Hindlimb muscle (tissue), 1 donor: ENCODE measurements around the gene PEAK3. TPM values are rescaled to one million over a fixed set of nuclear protein-coding genes. Genes with fewer than 3 reads are reported as not detected.

Source experiments
- DNase-seq: peaks from one replicate; pipeline ENCODE4 v3.0.0-alpha.2; 2013
- polyA plus RNA-seq: library from polyadenylated mRNA; unstranded; fragments of 120-200 nt; gene quantifications from one replicate; pipeline ENCODE4 v1.2.1, GENCODE V29; 2013; ENCODE audit not compliant: insufficient read length

Gene PEAK3
- polyA plus RNA-seq, 1 donor = not detected

DNA sequence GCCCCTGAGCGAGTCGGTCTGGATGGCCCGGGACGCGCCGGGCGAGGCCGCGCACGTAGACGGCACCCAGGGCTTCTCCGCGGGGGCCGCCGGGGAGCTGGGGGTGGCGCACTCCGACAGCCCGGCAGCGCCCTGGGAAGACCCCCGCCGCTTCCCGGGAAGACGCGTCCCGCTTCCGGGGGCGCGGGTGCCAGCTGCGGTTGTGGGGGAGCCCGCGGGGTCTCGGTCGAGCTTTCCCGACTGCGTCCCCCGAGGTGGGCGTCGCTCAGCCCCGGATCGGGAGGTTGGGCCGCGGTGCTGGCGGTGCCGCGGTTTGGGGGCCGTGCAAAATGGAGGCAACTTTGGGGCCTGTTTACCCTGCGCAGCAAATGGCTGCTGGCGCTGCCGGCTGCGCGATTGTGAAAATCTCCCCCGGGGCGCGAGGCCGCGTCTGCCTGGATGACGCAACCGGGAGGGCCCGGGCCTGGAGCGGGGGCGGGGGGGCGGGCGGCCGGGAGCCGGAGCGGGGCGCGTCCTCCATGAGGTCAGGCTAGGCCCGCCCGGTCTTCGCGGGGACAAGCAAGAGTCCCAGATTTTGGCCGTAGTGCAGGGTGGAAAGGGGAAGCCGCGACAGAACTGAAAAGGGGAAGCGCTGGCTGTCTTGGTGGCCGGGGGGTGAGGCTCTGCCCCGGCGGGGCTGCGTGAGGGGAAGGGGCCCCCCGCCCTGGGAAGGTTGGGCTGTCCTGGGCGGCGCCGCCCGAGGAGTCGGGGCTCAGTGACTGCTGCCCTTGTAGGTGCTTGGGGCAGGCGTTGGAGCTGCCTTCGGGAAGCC is 11.3 kb downstream of the PEAK3 start:
- peak; percentile 89 for DNase-seq

DNA sequence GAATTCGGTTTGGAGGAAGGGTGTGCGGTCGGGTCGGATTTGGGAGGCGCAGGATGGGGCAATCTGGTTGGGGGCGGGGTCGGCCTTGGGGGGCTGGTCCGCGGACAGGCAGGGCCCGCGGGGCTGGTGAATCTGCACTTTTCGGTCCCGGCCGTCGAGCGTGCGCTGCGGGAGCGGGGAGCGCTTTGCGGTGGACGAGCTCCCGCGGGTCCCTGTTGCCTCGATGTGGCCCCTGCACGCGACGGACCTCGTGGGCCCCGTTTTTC is 11.9 kb downstream of the PEAK3 start:
- no peak for DNase-seq

DNA sequence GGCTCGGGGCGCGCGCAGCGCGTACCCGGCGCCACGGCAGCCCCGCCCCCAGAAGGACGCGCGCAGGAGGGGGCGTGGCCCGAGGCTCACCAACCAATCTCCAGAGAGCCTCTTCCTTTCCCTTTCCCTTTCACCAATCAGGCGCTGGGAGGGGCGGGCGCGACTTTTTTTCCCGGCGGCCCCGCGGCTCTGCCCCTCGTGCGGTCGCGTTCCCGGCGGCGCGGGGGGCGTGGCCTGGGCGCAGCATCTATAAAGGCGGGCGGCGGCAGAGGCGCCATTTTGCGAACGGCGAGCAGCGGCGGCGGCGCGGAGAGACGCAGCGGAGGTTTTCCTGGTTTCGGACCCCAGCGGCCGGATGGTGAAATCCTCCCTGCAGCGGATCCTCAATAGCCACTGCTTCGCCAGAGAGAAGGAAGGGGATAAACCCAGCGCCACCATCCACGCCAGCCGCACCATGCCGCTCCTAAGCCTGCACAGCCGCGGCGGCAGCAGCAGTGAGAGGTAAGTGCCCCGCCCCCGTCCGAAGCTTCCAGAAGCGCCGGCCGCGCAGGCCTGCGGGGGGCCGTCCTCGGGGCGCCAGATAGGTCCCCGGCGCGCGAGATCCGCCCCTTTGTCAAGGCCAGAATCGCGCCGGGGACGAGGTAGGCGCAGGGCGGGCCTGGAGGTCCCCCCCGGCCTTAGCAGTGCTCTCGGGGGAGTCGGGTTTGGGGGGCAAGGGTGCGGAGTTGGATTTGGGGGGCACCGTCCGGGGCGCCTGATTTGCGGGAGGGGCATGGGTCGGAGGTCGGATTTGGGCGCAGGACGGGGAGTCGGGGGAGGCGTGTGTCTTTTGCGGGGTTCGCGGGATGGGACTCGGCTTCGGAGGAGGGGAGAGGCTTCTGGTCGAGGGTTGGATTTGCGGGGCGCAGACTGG is 12.5 kb downstream of the PEAK3 start:
- DNase-seq = peak; percentile 97

DNA sequence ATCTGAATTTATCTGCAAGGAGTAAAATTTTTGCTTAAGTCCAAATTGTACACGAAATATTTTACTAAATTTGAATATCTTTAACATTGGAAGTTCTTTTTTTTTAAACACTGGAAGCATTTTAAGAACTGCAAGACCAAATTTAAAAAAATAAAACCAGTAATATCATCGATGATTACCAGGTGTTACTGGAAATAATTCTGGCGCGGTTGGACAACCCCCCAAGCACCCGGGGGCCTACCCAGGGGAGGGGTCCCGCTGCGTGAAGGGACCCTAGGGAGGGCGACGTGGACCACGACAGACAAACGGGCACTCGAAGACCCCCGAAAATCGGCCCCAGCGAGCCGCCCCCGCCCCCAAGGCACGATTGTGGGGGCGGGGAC is 13.1 kb downstream of the PEAK3 start:
- DNase-seq = no peak

DNA sequence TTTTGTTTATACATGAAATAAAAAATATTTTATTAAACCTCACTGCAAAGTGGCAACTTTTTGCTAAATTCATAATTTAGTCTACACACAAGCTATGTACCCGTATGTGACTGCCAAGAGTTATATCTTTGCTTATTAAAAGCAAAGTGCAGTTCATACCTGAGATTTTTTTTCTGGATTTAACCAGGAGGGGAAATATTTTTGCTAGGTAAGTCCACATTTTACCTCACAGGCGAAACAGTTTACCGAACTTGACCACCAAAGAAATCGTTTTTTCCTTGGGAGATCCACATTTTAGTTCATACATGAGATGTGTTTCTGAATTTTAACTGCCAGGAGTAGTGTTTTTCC is 13.5 kb downstream of the PEAK3 start:
- no peak for DNase-seq

DNA sequence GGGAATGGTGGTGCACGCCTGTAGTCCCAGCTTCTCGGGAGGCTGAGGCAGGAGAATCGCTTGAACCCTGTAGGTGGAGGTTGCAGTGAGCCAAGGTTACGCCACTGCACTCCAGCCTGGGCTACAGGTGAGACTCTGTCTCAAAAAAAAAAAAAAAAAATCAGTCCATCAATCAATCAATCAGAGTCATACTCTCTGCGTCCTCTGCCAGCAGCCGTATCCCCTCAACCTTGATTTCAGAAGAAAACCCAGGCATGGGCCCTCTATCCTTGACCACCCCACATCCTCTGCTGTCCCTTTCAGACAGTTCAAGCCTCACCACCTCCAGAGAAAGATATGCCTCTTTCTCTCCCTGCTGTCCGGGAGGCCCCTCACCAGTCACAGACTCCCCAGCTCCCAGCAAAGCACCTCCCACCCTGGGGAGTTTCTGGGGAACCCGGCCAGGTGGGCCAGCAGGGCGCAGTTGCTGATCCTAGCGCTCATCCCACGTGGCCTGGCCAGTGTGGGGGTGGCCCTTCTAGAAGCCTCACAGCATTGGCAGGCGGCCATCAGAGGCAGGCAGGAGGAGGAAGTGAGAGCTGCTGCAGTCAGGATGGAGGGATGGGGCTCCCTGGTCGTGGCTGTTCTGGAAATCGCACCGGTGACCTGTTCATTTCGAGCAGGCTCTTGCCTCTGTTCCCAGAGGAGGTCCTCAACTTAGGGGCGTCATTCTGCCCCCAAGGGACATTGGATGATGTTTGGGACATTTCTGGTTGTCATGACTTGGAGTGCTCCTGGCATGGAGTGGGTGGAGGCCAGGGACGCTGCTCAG is 15.6 kb downstream of the PEAK3 start:
- DNase-seq = peak; percentile 69

DNA sequence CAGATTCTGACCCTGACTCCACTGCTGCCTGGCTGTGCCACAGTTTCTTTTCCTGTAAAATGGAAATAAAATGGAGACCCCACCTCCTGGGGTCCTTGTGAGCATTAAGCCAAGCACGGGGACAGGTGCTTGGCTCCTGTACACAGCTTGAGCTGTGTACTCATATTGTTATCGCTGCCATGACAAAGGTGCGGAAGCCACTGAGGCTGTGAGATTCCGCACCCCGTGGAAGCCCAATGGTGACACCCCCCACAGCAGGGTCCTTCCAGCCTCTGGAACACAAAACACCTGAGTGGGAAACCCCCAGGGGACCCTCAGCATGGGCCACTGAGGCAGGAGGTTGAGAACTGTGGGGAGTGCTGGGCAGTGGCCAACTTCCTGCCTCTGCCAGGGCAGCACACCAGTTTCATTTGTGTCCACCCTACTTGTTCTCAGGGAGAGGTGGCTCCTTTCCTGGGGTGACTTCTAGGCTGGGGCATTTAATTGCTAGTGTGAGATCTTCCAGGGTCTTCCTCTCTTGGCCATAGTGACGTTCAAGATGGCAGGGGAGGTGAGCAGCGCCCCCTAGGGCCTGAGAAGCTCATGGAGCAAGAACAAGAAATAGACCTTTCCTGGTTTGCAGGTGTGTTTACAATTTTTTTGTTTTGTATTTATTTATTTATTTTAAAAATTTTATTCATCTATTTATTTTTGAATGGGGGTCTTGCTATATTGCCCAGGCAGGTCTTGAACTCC is 20.4 kb downstream of the PEAK3 start:
- no peak for DNase-seq

DNA sequence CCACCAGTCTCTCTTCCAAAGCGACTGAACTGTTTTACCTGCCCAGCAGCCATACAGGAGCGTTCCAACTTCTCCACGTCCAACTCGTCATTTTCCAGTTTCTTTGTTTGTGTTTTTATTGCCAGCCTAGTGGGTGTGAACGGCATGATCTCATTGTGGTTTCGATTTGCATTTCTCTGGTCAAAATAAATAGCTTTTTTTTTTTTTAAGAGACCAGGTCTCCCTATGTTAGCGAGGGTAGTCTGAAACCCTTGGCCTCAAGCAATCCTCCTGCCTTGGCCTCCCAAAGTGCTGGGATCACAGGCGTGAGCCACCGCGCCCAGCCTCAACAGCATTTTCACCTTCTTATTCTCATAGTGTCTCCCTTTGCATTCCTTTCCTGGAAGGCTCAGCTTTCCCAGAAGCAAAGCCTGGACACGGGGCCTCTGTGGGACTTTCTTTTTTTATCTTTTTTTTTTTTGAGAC is 21.6 kb downstream of the PEAK3 start:
- no peak for DNase-seq

DNA sequence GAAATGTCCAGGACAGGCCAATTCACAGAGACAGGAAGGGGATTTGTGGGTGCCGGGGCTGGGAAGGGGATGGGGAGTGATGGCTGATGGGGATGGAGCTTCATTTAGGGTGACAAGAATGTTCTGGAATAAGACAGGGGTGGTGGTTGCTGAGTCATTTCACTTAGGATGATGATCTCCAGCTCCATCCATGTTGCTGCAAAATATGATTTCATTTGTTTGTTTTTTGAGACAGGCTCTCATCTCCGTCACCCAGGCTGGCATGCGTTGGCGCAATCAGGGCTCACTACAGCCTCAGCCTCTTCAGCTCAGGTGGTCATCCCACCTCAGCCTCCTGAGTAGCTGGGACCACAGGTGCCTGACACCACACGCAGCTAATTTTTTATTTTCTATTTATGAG is 22.6 kb downstream of the PEAK3 start:
- DNase-seq = no peak

DNA sequence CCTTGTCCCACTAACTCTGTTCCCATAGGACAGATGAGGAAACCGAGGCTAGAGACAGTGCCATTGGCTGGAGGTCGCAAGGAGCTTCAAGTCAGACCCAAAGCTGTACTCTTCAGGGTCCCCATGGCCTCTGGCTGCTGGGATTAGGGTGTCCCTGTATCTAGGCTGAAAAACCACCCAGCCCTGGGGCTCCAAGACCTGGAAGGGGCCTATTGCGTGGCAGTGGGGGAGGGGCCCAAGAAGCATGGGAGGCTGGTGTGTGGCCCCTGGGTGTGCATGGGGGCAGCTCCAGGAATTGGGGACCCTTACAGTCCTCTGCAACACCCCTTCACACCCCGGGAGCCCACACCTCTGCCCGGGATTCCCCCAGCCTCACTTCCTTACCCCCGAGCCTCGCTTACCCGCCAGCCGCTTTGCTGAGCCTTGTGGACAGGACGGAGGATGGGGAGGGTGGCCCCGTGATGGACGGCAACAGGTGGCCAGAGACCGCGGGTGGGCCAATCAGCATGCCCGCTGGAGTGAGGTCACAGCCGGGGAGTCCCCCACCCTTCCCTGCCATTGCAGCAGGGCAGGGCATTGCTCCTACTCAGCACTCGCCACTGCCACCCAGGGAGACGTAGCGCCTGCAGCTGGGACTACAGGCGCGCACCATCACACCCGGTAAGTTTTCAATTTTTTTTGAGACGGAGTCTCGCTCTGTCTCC is 25.8 kb downstream of the PEAK3 start, which contains the start of gene JSRP1:
JSRP1 (minus strand) TSS at position 436 of the 704 bp plus-strand sequence. CDS start 1,103 bp downstream, outside the sequence.
- no peak for DNase-seq

DNA sequence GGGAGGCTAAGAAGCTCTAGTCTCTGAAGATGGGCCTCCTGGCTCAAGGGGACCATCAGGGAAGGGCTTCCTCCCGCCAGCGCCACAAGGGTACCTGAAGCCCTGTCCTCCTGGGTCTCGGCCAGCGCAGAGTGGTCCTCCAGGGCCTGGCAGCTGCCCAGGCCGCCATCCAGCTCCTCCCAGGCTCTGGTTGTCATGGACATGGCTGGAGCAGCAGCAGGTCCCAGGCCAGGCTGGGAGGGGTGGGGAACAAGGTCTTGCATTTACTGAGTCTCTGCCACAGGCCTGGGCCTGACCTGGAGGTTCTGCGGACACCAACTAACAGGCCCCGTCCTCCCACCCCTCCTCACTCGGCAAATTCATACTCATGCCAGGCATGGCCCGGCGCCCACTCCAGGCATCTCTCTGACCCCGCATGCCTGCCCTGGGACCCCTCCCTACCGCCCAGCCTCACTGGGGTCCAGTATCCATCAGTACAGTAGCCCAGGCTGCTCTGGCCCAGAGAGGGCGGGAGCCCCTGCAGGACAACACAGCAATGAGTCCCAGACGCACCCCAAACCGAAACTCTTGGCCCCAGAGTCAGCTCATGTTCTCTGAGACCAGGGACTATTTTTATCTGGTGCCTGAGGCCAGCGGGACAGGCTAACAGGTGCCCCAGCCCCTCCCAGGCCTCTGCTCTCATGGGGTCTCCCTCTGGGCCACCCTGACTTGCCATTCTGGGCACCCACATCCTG is 26.7 kb downstream of the PEAK3 start:
- DNase-seq = no peak

DNA sequence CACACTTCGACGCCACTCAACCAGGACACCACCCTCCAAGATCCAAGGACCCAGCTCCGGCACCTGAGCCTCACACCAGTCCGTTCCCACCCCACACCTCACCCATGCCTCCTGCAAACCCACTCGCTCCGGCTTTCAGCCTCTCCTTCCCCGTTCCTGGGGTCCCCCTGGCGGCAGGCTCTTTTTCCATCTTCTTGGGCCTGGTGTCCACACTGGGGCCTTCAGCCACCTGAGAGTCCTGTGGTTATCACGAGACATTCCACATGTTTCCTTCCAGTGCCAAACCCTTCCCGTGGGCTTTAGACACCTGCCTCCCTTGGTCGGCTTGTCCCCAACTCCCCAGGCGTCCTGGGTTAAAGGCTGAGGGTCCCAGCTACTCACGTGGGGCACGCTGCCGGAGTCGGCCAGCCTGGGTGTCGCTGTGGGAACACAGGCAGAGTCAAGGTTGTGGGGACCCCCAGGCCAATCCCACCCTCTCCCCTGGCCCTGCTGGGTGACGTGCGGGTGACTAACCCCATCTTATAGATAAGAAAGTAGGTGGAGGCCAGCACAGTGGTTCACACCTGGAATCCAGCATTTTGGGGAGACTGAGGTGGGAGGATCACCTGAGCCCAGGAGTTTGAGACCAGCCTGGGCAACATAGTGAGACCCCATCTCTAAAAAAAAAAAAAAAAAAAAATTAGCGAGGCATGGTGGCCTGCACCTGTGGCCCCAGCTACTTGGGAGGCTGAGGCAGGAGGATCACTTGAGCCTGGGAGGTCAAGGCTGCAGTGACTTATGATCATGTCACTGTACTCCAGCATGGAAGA is 27.7 kb downstream of the PEAK3 start:
- no peak for DNase-seq

DNA sequence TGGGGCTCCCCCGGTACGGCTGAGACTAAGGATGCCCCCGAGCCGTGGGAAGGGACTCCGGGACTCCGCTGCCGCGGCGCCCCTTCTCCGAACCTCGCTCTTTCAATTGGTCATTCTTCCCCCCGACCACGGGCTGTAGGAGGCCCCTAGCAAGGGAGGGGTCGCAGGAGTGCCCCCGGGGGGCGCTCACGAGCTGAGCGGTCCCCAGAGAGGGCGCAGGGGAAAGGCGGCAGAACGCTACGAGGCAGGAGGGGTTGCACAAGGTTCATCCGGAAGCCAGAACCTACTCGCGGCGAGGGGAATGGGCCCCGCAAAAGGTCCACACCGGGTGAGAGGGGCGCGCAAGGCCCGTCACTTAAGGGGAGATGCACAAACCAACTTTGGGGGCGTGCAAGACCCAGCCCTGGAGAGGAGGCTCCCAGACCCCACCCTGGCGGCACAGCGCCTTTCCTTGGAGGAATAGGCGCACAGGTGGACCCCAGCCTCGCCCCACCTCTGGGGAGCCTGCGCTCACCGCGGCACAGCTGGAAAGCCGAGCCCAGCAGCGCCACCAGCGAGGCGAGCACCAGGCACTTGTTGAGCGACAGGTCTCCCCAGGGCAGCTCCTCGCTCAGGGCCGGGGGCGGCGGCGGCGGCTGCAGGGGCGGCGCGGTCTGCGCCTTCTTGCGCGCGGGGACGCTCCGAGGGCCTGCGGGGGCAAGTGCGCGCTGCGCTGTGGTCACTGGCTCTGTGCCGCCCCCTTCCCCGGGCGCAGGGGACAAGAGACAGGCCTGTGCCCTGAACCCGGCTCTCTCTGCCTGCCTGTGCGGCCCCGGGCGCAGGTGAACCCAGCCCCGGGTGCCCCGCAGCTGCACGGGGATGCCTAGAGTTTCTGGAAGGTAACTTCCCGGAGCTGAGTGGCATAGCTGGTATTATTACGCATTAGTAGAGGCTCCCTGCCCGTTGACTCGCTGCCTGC is 28.6 kb downstream of the PEAK3 start:
- DNase-seq = no peak

DNA sequence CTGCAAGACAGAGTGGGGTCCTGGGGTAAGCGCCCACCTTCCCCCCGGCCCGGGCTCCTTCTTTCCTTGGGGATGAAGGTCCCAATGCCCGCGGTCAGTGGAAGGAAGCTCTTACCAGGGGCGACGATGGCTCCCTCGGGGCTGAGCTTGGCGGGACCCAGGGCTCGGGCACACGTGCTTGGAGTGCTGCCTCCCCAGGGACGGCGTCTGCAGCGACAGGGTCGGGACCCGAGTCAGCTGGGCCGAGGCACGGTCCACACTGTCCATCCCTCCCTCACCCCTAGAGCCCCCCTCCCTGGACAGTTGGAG is 29.2 kb downstream of the PEAK3 start:
- no peak for DNase-seq

DNA sequence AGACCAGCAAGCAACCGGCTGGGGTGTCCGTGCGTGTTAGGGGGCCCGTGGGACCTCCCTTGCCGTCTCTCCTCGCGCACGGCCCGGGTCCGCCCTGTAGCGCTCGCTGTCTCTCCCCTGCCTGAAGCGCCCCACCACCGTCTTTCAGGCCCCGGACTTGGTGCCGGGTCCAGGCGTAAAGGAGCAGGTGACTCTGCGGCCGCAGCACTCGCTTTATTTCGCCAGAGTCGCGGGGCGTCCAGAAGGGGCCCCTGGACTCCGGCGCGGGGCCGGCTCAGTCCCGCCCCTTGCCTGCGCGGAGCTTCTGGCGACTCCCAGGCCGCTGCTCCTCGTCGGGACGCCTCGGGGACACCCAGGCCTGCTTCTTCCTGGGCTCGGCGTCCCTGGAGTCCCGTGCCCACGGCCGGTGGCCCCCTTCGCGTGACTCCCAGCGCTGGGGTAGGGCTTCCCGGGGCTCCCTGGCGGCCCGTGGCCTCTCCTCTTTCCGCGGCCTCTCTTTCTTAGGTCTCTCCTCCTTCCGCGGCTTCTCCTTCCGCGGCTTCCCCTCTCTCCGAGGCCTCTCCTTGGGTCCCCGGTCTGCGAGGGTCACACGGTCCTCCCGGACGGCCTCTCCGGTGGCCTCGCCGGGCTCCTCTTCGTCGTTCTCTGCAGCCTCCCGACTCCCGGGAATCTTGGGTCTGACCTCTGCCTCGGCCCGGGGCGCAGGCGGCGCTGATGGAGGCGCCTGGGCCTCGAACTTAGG is 29.7 kb downstream of the PEAK3 start:
- no peak for DNase-seq

DNA sequence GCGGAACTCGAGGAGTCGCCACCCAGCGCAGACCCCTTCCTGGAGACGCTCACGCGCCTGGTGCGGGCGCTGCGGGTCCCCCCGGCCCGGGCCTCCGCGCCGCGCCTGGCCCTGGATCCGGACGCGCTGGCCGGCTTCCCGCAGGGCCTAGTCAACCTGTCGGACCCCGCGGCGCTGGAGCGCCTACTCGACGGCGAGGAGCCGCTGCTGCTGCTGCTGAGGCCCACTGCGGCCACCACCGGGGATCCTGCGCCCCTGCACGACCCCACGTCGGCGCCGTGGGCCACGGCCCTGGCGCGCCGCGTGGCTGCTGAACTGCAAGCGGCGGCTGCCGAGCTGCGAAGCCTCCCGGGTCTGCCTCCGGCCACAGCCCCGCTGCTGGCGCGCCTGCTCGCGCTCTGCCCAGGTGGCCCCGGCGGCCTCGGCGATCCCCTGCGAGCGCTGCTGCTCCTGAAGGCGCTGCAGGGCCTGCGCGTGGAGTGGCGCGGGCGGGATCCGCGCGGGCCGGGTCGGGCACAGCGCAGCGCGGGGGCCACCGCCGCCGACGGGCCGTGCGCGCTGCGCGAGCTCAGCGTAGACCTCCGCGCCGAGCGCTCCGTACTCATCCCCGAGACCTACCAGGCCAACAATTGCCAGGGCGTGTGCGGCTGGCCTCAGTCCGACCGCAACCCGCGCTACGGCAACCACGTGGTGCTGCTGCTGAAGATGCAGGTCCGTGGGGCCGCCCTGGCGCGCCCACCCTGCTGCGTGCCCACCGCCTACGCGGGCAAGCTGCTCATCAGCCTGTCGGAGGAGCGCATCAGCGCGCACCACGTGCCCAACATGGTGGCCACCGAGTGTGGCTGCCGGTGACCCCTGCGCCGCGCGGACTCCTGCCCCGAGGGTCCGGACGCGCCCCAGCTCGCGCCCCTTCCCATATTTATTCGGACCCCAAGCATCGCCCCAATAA is 30.6 kb downstream of the PEAK3 start:
- DNase-seq = no peak

DNA sequence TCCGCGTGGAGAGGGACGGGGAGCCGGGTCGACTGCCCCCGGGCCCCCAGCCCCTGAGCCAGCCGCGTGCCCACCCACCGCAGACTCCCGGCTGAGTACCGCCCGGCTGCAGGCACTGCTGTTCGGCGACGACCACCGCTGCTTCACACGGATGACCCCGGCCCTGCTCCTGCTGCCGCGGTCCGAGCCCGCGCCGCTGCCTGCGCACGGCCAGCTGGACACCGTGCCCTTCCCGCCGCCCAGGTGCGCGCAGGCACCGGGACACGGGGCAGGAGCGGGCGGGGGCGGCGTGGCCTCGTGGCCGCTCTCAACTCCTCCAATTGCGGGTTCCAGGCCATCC is 31.2 kb downstream of the PEAK3 start:
- no peak for DNase-seq
